HG03565 (cell line): ENCODE measurements around the gene GALNT10.

ENCODE experiments used
- ATAC-seq: cut with Tn5 transposase; IDR thresholded peaks from one replicate; pipeline ENCODE4 v1.9.1; 2021; ENCODE audit warnings: mild to moderate bottlenecking, moderate library complexity; ENCODE audit not compliant: unreplicated experiment

Gene GALNT10

DNA sequence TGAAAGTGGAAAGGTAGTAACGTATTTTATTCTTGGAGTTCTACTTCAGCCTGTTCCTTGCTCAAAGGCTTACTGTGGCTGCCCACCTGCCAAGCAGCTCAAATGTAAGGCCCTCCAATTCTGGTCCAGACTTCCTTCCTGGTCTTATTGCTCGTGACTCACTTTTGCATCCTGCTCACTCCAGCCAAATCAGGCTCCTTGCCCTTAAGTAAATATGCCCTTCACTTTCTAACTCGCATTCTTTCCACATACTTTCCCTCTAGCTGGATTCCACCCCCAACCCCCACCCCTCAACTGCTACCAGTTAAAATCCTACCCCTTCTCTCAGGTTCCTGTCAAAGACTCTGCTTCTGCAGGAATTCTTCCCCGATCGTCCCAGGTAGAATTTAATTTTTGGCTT lies 96.6 kb downstream of the GALNT10 start:
- no peak for ATAC-seq

DNA sequence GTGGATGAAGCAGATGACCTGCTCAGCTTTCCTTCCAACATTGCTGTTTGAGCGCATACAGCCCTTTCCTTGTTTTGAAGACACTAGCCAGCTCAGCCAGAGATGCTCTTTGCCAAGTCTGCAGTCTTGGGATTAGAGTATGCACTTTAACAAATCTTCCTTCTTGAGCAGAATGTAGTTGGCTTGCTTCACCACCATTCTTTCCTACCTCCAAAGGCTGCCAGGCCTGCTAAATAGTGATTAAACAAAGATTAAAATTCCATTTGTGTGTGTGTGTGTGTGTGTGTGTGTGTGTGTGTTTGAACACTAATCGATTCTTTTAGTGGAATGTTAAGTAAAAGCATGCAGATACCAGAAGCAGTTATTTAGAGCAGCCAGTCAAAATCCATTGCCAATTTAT lies 97.6 kb downstream of the GALNT10 start:
- no peak for ATAC-seq

DNA sequence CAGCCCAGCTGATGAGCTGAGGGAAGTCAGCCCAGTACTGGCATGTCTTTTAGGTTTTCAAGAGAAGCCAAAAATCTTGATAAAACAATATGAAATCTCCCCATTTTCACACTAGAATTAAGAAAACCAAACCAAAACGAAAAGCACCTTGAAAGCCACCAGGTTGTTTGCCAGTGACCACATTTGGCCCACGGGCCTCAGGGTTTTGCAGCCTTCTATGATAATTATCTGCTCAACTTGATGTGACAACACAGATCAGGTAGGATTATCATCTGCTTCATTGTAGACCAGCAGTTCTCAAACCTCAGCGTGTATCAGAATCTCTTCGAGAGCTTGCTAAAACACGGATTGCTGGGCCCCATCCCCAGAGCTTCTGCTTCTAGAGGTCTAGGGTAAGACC lies 101.4 kb downstream of the GALNT10 start:
- no peak for ATAC-seq

DNA sequence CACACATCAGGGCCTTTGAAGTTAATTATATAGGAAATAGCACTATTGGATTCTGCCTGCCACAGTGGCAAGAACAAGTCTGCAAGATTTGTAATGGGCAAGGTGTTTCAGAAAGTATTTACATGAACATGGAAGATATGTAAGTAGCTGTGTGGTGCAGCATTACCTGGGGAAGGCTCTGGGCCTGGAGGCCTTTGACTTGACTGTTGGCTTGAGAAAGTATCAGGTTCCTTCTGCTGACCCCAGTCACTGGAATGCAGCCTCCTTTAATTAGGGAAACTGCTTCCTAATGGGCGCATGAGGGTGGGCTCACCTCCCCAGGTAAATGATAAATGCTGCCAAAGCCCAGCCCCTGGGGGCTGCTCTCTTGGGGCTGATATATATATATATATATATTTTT lies 102.7 kb downstream of the GALNT10 start:
- no peak for ATAC-seq

DNA sequence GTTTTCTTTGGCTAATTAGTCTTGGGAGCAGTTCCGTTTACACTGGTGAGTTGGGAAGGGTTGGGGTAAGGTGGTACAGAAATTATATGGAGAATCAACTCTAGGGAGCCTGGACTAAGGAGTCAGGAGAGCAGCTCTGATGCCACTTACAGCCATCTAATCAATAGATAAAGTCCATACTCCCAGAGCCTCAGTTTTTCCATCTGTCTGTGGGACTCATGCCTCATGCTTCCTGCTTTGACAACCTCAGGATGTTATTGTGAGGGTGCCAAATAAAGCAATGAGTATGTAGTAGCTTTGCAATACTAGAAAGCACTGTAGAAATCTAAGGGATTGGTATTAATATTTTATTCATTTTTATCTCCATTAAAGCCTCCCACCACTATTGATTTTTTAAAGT lies 105.0 kb downstream of the GALNT10 start:
- ATAC-seq, result no peak

DNA sequence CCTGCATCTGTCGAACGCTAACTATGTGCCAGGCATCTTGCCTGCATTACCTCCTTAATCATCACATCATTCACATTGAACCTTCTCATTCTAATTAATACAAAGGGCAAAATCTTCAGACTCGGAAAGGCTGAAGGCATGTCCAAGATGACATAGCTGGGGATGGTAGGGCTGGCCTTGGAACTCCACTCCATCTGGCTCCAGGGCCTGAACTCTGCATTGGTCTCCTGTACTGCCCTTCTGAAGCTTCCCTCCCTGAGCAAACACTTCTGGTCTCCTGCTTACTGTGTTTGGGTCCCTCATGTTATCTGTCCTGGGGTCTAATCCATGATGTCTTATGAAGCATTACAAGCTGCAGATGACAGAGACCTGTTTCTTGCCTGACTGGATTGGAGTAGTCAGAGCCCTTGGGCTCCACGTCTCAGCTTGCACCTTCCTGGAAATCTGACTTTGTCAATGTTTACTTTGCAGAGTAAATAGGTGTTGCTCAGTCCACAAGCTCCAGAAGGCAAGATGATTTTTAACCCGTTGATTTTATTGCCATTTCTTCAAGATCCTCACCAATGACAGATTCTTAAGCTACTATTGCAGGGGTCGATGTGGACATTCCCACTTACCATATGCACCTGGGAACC lies 106.1 kb downstream of the GALNT10 start:
- ATAC-seq, result no peak

DNA sequence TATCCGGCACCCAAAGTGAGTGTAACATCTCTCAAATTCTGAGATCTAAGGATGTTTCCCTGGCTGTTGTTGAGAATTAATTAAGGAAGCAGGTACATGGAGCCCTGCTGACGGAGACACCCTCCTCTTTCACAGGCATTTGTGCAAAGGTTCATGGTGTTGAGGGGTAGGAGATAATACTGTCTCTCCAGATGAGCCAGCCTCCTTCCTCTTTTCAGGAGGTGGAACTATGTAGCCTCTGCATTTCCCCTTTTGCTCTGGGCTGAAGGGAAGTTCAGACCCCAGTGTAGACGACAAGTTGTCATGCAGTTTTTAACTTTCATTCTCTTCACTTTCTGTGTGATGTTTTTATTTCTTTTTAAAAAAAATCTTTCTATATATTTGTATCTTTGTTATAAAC lies 107.5 kb downstream of the GALNT10 start:
- ATAC-seq, result no peak

DNA sequence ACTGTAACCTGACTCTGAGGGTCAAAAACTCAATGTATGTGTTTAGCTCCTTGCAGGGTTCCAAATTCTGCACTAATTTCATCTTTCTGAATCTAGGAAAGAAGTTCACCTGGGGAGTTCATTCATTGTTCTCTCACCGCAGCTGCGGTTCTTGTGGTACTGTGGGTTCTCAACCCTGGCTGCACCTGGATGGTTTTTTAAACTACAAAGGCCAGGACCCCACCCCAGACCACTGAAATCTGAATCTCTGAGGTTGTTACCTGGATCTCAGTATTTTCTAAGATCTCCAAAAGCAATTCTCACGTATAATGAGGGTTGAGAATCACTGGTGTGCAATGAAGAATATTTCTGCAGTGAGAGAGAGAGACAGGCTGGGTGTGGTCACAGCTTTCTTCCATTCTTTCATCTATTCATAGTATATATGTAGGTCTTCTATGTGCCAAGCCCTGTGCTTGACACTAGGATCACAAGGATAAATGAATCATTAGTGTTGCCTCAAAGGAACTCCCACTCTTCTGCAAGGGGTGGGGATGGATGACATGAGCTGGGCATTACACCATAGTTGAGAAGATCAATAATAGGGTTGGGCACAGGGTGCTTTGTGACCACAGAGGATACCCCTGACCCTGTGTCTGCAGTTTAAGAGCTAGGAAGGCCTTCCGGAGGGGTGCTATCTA lies 109.8 kb downstream of the GALNT10 start:
- no peak for ATAC-seq

DNA sequence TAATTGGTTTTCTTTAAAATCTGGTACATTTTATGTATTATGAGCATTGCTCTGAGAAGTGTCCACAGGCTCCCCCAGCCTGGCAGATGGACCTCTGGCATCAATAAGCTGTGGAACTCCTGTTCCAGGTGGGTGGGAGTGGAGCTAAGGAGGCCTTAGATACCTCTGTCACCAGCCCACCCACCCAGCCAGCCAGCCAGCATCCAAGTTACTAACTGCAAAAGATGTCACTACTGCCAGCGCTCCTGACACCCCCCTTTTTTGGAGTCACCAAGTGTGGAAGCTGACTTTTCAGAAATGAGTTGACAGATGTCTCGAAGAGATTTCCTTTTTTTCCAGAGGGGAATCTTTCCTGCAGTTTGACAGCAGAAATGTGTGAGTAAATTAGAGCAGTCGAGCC lies 111.2 kb downstream of the GALNT10 start:
- ATAC-seq, result no peak

DNA sequence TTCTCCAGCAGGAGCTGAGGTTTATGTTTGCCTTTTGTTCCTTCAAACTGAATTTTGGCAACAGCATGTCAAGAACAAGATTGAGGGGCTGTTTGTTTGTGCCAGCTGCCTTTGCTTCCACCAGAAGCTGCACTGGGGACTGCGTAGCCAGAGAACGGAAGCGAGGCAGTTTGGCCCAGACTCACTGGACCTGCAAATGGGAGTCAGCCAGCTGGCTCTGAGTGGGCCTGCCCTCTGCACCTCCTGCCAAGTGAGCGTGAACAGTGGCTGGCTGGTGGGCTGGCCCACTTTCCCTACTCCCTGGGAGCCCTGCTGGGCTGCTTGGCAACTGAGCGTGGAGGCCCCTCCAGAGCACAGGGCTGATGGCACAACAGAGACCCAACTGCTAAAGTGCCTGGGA lies 111.6 kb downstream of the GALNT10 start:
- ATAC-seq, result no peak

DNA sequence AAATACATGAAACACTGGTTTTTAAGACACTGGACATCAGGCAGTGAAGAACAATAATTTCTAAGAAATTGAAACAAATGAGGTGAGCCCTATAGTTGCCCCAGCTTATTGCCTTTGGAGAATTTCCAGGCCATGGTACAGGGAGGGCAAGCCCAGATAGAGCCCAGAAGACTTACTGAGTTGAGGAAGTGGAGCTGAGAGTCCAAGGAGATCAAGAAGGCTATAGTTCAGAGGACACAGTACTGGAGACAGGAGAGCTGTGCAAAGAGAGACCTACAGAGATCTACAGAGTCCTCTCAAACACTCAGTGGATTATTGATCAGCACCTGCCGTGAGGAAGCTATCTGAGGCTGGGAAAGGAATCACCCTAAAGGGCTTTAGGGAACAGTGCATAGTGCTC lies 112.6 kb downstream of the GALNT10 start:
- ATAC-seq, result no peak

DNA sequence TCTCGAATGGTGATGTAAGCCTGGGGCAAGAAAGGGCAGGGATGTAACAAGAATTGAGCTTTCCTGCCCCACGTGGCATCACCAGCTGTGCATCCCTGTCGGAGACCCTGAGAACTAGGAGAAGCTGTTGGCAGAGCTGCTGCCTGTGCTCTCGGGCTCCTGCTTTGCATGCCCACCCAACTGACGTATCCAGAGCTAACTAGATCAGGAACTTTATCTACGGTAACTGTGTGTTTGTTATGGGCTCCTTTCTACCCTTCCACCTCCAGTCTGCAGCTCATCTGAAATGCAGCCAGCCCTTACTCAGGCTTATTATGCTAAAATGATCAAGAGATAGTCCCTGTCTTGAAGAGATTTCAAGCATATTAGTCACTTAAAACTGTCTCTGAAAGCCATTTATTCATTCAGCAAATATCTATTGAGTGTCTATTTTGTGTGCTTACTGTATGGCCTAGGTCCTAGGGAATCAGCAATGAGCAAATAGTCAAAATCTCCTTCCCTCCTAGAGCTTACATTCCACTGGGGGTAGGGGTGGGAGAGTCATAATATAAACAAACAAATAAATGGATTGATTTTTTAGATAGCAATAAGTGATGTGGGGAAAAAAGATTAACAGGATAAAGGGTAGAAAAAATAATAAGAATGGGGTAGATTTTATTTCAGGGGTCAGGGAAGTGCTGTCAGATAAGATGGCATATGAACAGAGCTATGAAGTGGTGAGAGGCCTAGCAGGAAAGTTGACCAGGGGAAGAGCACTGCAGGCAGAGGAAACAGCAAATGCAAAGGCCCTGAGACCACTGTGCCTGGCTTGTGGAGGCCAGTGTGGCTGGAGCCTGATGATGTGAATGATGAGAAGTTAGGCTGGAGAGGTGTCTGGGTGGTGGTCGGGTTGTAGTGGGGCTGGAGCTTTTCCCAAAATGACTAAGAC lies 118.2 kb downstream of the GALNT10 start:
- ATAC-seq, result no peak

DNA sequence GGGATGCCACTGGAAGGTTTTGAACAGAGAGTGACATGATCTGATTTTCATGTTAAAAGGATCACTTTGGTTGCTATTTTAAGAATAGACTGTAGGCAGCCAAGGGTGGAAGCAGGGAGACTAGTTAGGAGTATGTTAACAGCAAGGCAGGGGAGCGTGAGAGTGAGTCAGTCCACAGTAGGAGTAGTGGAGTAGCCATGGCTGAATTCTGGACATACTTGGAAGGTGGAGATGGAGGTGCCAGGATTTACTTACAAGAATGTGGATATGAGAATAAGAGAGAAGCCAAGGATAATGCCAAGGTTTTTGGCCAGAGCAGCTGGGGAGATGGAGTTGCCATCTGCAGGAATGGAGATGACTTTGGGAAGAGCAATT lies 118.8 kb downstream of the GALNT10 start:
- no peak for ATAC-seq

DNA sequence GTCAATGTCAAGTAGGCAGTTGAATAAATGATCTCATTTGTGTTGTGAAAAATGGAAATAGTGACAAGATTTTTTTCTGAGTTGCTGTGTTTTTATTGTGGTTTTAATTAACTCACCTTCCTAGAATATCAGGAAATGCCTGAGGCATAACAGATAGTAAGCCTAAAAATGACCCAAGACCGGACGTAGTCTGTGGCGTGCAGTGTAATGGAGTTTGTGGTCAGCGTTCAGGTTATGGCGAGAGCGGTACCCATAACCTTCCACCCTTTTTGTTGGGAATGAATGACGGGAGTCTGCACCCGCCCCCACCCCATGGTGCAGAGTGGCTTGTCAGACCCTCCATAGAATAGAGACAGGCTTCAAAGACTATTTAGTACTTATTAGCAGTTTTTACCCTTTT lies 119.3 kb downstream of the GALNT10 start:
- ATAC-seq, result no peak

DNA sequence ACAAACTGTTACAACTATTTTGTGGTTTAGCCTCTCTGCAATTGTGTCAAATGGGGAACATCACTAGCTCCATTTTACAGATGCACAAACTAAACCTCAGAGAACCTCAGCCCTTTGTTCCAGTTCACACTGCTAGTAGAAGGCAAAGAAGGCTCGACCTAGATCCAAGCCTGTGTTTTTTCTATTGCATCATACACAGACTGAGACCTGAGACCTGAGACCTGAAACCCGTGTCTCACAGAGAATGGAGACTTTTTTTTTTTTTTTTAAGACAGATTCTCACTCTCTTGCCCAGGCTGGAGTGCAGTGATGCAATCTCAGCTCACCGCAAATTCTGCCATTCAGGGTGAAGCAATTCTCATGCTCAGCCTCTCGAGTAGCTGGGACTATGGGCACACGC lies 120.8 kb downstream of the GALNT10 start:
- ATAC-seq, result no peak

DNA sequence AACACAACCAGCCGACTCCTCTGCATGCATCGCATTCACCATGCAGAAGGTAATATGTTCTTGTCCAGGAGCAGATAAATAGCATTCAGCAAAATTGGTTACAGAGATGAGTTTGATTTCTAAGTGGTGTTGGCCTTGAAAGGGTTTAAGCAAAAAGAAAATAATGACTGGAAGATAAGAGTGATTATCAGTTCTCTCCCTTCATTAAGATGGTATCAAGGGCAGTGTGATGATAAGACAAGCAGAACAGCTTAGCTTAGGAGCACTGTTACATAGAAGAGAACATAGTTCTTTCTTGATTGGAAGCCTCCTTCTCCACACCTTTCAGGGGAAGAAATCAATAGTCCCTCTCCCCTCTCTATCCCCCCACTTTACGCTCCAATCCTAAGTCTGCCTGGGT lies 121.5 kb downstream of the GALNT10 start:
- no peak for ATAC-seq

DNA sequence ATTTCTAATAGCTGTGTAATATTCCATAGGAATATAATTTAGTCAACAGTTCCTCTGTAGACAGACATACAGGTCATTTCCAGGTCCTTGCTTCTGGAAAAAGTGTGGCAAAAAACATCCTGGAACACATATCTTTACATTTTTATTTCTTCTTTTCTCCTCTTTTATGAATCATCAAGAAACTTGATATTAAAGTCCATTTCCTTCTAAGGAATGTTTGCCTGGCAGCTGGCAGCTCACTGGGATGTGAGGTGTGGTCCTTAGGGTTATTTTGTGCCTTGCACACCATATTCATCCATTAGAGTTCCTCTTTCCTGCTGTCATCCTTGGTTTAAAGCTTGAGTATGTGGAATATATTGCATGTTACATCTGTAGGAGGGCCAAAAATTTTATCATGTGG lies 122.0 kb downstream of the GALNT10 start:
- no peak for ATAC-seq

DNA sequence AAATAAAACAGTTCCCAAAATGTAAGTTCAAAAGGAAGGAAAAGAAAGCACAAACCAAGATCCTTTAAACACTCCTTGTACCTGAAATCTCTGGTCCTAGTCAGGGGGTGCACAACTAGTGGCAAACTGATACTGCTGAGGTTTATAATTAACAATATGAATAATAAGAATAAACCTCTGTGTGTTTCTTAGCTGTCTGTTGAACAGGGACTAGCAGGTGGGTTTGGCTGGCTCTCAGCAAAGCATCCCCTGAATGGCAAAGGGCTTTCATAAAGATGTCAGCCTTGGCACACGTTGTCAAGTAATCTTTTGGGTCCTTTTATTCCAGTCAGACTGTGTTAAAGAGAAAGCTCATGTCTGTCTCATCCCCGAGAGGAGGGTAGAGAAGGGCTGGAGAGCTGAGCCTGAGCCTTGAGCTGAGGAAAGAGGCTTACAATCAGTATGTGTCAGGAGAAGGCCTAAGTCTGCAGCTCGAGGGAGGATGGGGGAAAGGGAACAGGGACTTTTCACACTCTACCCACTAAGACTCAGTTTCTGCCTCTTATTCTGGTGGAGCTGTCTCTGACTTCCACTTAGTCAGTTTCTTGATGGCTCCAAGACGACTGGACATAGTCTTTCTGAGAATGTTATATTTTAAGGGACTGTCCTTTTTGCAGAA lies 123.0 kb downstream of the GALNT10 start:
- ATAC-seq, result no peak

DNA sequence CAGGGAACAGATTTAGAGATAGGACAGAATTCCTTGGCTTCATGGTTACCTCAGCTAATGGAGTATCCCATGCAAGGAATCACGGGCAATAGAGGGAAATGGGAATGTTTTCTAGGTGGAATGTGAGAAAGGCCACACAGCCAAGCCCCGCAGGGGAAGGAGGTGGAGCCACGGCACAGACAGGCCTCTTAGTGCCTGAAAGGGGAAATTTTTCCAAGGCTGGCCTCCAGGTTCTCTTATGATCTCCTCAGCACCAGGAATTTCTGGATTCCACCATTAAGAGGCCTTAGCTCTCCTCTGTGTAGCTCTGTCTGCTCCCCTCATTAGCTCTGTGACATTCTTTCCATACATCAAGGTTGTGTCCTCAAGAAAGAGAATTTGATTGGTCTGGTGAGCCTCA lies 124.7 kb downstream of the GALNT10 start:
- no peak for ATAC-seq

DNA sequence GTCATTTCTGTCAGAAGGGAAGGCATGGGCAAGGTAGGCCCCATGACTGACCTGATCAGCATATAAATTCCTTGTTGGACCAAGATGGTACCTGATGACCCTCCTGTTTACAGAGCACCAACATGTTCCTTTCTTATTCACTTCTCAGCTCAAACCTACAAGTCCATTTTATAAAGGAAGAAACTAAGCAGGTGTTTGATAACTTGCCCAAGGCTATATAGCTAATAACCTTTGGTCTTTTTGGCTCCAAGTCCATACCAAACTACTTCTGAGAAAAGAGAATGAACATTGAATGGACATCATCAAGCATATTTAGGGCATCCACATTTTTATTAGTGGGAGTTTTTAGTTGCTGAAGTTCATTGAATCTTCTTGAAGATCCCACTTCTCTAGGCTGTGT lies 125.2 kb downstream of the GALNT10 start:
- no peak for ATAC-seq

DNA sequence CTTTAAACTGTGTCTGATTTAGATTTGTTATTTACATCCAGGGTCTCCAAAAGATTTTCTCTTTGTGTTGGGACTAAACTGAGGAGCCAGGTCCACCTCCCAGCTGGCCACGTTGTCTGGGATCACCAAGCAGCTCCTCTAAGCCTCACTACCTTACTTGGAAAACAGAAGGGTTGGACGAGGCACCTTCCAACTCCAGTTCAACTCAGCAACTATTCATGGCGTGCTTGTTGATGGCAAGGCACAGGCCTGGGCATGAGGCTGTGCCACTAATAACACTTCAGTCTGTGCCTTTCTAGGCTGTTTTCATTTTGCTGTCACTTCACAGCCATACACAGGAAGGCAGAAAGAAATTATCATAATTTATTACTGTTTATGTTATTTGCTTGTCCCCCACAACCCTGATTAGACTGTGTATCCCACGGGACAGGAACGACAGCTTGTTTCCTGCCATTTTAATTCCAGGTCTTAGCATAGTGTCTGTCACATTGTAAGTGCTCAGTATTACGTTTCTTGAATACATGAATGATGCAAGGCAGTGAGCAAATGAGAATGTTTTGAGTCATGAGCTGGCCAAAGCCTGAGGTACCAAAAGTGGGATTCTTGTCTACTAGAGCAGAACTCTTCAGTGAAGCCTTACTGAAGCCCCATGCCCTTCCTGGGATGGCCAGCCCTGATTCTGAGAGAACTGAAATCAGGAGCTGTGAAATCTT lies 125.8 kb downstream of the GALNT10 start:
- no peak for ATAC-seq
